Measurements from ENCODE around the gene PLCB2.

Gene PLCB2

GRCh38 chr15:40249477-40250303 lies 58.0 kb downstream of the PLCB2 start:
- no peak for DNase-seq (ENCODE audit: low spot score)

DNA sequence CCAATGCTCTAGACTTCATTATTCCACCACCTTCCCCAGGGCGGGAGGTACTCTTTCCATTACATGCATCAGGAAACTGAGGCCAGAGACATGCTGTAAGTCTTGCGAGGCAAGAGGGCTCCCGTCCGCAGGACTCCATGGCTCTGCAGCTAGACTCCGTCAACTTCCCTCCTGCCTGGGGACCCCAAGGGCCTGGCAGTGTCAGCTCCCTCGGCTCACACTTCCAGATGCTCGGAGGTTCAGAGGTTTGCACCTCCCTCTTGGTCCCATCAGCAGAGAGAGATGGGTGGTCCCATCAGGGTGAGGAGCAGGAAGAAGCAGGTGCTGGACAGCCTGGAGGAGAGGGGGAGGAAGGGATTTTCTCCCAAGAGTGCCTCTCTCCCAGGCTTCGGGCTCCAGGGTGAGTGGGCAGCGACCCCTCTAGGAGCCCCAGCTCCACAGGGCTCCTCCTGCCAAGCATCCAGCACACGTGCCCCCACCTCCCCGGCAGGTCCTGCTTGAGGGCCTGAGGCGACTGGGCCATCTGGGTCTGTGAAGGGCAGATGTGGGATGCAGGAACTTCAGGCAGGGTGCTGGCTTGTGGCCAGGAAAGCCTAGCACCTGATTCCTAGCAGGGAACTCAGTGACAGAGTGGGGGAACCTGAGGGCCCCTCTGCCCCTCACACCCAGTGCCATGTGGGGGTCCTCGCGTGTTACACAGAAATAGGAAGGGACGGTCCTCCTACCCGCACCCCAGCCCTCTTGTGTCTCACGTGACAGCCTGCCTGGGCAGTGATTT lies 59.5 kb downstream of the PLCB2 start:
- no peak for DNase-seq (ENCODE audit: low spot score)

DNA sequence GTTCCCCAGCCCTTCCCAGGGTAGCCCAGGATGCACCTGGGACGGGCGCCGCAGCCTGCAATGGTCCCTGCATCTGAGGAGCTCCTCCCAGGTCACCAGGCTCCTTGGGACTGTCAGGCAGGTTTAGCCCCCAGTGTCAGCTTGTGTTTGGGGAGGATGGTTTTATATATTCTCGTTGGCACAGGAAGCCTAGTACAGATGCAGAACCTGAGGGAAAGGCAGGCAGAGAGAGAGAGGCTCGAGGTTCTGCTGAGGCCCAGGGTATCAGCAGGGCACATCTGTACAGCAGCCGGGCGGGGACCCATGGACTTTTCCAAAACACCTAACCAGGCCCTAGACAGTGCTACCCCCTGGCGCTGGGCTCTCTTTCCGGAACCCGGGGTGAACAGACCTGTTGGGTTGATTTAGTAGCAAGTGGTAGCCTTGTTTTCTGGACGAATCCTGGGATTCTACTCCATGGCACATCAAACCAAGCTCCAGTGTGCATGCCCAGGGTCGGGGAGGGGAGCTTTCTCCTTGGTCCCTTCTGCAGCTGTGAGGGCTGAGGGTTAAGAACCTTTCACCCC lies 60.2 kb downstream of the PLCB2 start:
- no peak for DNase-seq (ENCODE audit: low spot score)

- no peak for DNase-seq (ENCODE audit: low spot score)
Observed at GRCh38 chr15:40246496-40247280, 61.0 kb downstream of the PLCB2 start.

DNA sequence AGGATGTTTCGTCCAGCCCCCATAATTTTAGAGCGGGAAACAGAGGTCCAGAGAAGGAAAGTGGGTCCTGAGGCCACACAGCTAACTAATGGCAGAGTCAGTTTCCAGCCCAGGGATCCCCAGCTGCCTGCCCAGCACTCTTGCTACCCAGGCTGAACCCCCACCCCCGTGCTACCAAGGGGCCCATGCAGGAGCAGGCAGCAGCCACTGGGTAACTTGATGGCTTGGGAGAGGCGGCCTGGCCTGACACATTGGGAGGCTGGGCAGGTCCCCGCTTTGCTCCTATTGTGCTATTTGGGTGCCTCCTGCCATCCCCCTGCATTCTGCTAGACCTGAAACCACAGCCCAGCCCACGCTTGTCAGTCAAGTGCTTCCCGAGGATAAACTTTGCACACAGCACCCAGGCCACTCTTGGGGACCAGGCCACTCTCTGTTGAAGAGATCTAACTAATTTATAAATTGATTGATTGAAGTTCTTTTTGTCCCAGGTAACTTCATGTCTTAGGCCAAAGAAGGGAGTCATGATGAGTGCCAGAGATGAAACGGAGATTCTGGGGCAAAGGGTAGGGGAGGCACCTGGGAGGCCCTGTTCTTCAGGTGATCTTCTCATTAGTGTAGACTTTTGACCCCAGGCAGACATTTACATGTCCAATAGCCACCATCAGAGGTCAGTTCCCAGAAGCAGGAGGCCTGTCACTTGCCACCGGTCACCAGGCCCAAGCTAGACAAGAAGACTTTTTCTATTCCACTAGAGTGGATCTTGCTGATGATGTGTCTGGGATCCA lies 61.9 kb downstream of the PLCB2 start:
- DNase-seq (ENCODE audit: low spot score), result no peak

DNA sequence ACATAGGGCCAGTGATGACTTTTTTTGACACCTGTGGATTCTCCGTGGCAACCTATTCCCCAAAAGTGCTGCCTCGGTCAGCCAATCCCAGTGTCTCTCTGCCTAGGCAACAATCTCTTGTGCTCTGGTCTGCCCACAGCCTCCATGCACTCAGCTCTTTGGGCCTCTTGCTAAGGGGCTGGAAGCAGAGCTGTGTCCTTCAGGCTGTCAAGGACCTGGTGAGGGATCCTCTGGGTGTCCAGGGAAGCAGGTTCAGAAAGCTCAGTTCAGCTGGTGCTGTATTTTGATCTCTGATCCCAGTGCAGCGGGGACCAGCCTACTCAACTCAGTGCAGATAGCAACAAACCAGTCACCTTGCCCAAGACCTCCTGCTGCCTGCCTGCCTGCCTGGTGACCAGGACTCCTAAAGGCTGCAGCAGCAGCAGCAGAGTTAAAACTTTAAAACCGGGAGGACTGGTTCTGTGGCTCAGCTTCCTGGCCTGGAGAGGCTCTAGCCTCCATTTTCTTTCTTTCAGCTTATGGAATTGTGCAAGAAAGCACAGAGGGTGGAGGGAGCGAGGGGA lies 62.7 kb downstream of the PLCB2 start:
- DNase-seq (ENCODE audit: low spot score), result no peak

DNA sequence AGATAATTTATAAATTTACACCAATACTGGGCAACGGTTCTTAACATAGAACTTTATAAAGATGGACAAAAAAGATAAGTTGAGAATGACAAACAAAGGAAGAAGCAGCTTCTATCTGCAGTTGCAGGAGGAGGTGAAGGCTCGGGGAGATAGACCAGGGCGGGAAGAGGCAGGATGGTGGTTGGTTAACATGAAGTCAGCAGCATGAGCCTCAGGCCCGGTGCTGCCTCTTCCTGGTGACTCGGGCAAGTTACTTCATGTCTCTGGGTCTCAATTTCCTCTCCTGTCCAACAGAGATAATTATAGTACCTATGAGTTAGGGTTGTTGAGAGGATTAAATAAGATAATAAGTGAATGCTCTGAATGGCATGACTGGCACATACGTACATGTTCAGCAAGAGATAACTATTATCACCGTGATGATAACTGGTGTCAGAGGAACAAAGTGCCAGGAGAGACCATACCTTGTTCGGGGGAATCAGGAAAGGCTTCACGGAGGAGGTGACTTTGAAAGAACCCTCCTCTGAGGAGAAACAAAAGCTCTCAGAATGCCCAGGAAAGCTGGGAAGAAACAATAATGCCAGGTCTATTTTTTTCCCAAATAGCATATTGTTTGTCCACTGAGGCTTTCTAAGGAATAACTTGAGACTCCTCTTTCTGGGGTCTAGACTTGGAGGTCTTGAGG lies 64.5 kb downstream of the PLCB2 start:
- DNase-seq (ENCODE audit: low spot score), result no peak

- DNase-seq (ENCODE audit: low spot score), result no peak
Observed at GRCh38 chr15:40242601-40243000, 65.1 kb downstream of the PLCB2 start.

DNA sequence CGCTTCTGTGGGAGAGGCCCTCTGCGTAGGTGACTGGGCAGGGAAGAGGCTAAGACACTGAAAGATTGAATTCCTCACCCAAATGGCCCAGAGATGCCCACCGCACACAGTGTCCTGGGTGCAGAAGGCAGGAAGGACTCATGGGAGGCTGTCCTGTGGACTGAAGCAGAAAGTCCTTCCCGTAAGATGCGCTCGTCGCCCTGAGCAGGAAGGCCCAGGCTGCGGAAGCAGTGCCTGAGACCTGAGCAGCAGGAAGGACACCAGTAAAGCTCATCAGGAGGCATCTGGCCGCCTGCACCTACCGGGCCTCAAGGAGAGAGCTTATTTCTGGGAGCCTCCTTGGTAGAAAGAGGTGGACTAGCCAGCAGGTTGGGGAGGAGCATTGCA lies 65.5 kb downstream of the PLCB2 start:
- DNase-seq (ENCODE audit: low spot score), result no peak

DNA sequence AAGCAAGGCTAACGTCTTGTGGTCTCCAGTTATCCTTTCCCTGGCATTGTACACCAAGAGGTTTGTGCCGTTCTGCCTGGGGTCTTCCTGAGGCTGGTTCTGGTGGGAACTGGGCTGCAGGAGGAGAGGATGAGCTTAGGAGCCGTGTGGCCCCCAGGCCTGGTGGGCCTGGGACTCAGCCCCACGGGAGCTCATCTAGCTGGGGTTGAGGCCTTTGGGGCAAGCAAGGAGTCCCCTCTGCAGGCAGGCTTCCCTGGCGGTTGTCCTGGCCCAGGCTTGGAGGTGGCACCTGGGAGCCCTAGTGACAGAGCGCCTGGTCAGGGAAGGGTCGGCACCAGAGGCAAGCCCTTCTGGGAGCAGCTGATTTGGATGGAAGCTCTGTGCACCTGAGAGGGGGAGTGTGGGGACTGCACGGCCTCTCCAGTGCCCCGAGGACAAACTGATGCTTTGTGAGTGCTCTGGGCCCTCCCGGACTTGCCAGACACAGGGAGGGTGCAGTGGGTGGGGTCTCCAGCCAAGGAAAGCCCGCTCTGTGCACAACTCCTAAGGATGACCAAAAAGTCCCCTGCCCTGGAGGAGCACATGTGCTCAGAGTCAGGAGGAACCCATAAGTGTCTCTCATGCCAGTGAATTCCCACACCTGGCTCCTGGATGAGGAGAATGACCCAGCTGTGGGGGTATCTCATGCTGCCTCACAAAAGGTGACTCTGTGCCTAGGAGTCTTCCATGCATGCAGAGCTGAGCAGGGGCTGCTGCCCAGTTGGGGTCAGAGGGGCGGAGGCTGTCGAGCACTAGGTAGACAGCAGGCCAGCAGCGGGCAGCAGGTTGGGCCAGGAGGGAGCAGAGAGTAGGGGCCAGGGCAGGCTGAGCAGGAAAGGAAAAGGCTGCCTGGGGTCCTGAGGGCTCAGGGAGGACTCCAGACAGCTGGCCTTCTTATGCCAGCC lies 66.2 kb downstream of the PLCB2 start:
- no peak for DNase-seq (ENCODE audit: low spot score)

GRCh38 chr15:40240619-40241221 lies 67.0 kb downstream of the PLCB2 start:
- DNase-seq (ENCODE audit: low spot score), result no peak

DNA sequence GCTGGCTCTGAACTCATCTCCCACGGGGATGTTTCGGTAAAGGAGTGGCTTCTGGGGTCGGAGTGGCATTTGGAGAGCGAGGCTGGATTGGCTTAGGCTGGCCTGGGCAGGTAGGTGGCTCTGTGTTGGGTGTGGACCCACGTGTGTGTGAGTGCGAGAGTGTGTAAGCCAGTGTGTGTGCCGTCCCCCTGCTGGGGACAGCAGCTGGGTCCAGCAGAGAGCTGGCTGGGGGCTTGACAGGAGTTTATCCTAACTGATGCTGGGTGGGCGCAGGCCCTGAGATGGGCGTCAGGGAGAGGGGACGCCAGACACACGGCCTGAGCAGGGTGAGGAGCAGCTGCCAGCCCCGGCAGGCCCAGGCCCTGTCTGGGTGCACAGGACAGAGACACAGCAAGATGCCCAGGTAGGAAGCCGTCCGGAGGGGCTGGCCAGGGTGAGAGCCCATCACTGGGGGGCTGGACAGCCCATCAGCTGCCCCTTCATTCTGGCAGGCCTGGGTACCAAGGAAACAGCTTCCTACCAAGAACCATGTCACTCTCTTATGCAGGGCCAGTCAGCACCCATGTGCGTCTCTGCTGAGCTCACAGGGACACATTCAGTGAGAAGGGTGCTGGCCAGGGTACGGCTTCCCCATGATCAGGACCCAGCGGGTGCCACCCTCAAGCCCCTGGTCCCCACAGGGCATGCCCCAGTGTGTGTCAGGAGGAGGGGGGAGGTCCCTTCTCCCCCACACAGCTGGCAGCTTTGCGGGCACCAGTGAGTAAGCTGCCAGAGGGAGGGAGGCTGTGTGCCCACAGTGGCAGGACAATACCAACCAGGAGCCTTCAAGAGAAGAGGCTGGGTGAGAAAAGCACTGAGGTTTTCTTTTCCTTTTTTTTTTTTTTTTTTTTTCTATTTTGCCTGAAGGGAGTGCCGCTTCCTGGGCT lies 67.8 kb downstream of the PLCB2 start:
- DNase-seq (ENCODE audit: low spot score), result no peak

- DNase-seq (ENCODE audit: low spot score), result no peak
Observed at GRCh38 chr15:40239404-40239692, 68.4 kb downstream of the PLCB2 start.

DNA sequence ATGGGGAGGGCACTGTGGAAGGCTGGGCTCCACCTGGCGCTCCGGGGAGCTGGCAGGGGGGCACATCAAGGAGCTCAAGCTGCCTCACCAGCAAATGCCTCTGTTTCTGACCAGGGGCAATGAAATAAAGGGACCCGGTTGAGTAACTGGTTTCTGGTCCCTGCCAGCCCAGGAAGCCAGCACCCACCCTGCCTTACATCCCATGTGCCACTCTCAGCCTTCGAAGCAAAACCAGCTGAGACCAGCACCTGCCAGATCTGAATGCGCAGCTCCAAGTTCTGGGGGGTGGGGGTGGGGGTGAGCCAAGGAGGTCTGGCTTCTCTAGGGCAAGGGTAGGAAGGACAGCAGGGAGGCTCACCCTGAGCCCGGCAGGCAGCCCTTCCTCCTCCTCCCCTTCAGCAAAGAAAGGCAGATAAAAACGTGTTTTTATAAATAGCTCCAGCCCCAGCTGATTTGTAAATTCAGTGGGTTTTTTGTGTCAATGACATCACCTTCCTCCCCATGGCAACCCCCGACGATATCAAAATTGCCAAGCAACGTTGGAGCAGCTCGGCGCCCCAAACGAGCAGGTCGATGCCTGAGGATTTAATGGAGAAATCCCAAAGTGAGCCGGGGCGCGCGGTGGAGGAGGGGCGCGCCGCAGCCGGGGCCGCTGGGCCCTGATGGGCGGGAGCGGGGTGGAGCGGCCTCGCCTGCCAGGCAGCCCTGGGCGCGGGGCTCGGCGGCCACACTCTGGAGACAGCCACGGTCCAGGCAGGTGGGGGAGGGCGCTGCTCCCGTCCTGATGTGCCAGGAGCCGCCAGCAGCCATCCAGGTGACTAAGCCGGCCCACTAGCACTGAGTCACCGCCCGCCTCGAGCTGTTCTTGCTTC lies 69.0 kb downstream of the PLCB2 start, which contains the start of gene PAK6:
PAK6 (plus strand) TSS at position 532 of the 872 bp plus-strand sequence. CDS start 25,723 bp downstream, outside the sequence.
- DNase-seq (ENCODE audit: low spot score), result peak; percentile 6

Data from CD4-positive, alpha-beta T cell treated with Interleukin-15 for 4 hours (primary cell).